Esophagus muscularis mucosa (tissue), 3 donors: ENCODE measurements around the gene DDO.

Experiments used
- CTCF ChIP-seq, 3 experiments: fragments of 200-600 bp in 2 of 3; fragments of 450-650 bp in 1 of 3; sonication (generic) in 2 of 3; IDR thresholded peaks; one replicate each; pipeline ENCODE4 v1.5.1; 2017 to 2019; ENCODE audit warnings: antibody characterized with exemption in 3 of 3, mild to moderate bottlenecking in 2 of 3, moderate library complexity in 1 of 3
- POLR2A ChIP-seq: fragments of 450-650 bp; IDR thresholded peaks from one replicate; pipeline ENCODE4 v1.6.1; 2017; ENCODE audit warnings: antibody characterized with exemption, moderate library complexity, mild to moderate bottlenecking, low read depth

GRCh38 chr6:110404607-110405006, 10.8 kb downstream of the DDO start:
- TF ChIP-seq POLR2A (no peak), CTCF (IDR thresholded peaks at IDR 0.05) (no peak)
